OCI-LY3 (cell line): ENCODE measurements around the gene UBAC2.

Experiments used
- H2AFZ ChIP-seq: fragments of 200-600, 300-600 bp; shearing (Covaris generic); 2 replicates; pipeline ENCODE4 v1.6.0; 2014; ENCODE audit warnings: antibody characterized with exemption, low read depth, low read length
- H3K27ac ChIP-seq: fragments of 200-600, 300-600 bp; sonication (generic); 2 replicates; pipeline ENCODE4 v1.5.1; 2014; ENCODE audit warnings: mild to moderate bottlenecking, low read length, moderate library complexity, mixed read lengths
- H3K27me3 ChIP-seq: fragments of 200-600, 300-600 bp; sonication (generic); 2 replicates; pipeline ENCODE4 v1.6.1; 2014; ENCODE audit warnings: low read depth, low read length, mixed read lengths
- H3K36me3 ChIP-seq: fragments of 200-600, 300-600 bp; sonication (generic); replicated peaks from 2 replicates; pipeline ENCODE3; 2014; ENCODE audit warnings: low read depth, low read length, mixed read lengths
- H3K4me1 ChIP-seq: fragments of 300-600, 200-600 bp; sonication (generic); 2 replicates; pipeline ENCODE4 v1.6.1; 2014; ENCODE audit warnings: low read length, mixed read lengths
- H3K4me2 ChIP-seq: fragments of 200-600, 300-600 bp; sonication (generic); 2 replicates; pipeline ENCODE4 v1.6.1; 2014; ENCODE audit warnings: low read length, mixed read lengths
- H3K4me3 ChIP-seq: fragments of 300-600, 200-600 bp; sonication (generic); 2 replicates; pipeline ENCODE4 v1.5.1; 2014; ENCODE audit warnings: antibody characterized with exemption, mild to moderate bottlenecking, low read length, moderate library complexity
- H3K79me2 ChIP-seq: fragments of 300-600, 200-600 bp; shearing (Covaris generic); 2 replicates; pipeline ENCODE4 v1.6.1; 2014; ENCODE audit warnings: mild to moderate bottlenecking, low read length, mixed read lengths
- H3K9ac ChIP-seq: fragments of 300-600, 200-600 bp; shearing (Covaris generic); 2 replicates; pipeline ENCODE4 v1.6.0; 2014; ENCODE audit warnings: mild to moderate bottlenecking, low read length, moderate library complexity
- H3K9me3 ChIP-seq: fragments of 200-600, 300-600 bp; shearing (Covaris generic); 2 replicates; pipeline ENCODE4 v1.6.1; 2014; ENCODE audit warnings: low read length, mixed read lengths; ENCODE audit not compliant: insufficient read depth
- H4K20me1 ChIP-seq: fragments of 200-600, 300-600 bp; sonication (generic); 2 replicates; pipeline ENCODE4 v1.6.1; 2016; ENCODE audit warnings: low read length, mixed read lengths; ENCODE audit not compliant: insufficient read depth
- CTCF ChIP-seq: fragments of 200-600, 300-600 bp; sonication (generic); IDR thresholded peaks from 2 replicates; pipeline ENCODE4 v1.5.1; 2014; ENCODE audit warnings: antibody characterized with exemption, low read length, low read depth
- EZH2phosphoT487 ChIP-seq: fragments of 200-600 bp; shearing (Covaris generic); IDR thresholded peaks from 2 replicates; pipeline ENCODE4 v1.6.1; 2018; ENCODE audit warnings: antibody characterized with exemption, mixed run types, low read depth

UBAC2 gene

GRCh38 chr13:99218545-99218944, 17.9 kb downstream of the UBAC2 start:
- Histone ChIP-seq H2AFZ (no peak overlapping the region), H3K9ac (no peak overlapping the region), H3K4me1 (0 out of 2 replicates have a peak, but pooled peaks cover 4% of the 10 kb centered on the region), H3K27ac (no peak overlapping the region), H3K27me3 (no peaks in the 10 kb centered on the region), H3K4me2 (no peak overlapping the region), H3K79me2 (peaks cover 55% of the 10 kb centered on the region), H3K9me3 (no peaks in the 10 kb centered on the region), H3K4me3 (no peak overlapping the region), H3K36me3 (peaks cover 18% of the 10 kb centered on the region), H4K20me1 (peaks cover 82% of the 10 kb centered on the region)
- TF ChIP-seq CTCF = no peak
- no peak for TF ChIP-seq EZH2phosphoT487

- TF ChIP-seq CTCF (no peak), EZH2phosphoT487 (no peak)
- Histone ChIP-seq H4K20me1 (peaks cover 85% of the 10 kb centered on the region), H3K36me3 (peaks cover 18% of the 10 kb centered on the region), H3K27me3 (no peaks in the 10 kb centered on the region), H3K27ac (no peak overlapping the region), H3K4me1 (0 out of 2 replicates have a peak, but pooled peaks cover 4% of the 10 kb centered on the region), H3K9ac (no peak overlapping the region), H2AFZ (no peak overlapping the region), H3K9me3 (no peaks in the 10 kb centered on the region), H3K4me2 (no peak overlapping the region), H3K79me2 (peaks cover 59% of the 10 kb centered on the region), H3K4me3 (no peak overlapping the region)
Observed at GRCh38 chr13:99218969-99219368, 18.3 kb downstream of the UBAC2 start.

GRCh38 chr13:99220199-99220935, 19.7 kb downstream of the UBAC2 start:
- TF ChIP-seq CTCF (no peak), EZH2phosphoT487 (no peak)
- Histone ChIP-seq H3K9me3 (no peaks in the 10 kb centered on the region), H3K27me3 (no peaks in the 10 kb centered on the region), H3K9ac (no peak overlapping the region), H3K36me3 (peaks cover 18% of the 10 kb centered on the region), H4K20me1 (peaks cover 84% of the 10 kb centered on the region), H3K4me2 (no peak overlapping the region), H3K4me3 (no peak overlapping the region), H3K4me1 (peaks cover 8% of the 10 kb centered on the region), H2AFZ (no peak overlapping the region), H3K79me2 (peaks cover 59% of the 10 kb centered on the region), H3K27ac (no peak overlapping the region)

GRCh38 chr13:99221567-99222239, 21.0 kb downstream of the UBAC2 start:
- H3K4me3 ChIP-seq = no peak overlapping the region
- no peak overlapping the region for H2AFZ ChIP-seq
- peaks cover 88% of the 10 kb centered on the region for H4K20me1 ChIP-seq
- no peaks in the 10 kb centered on the region for H3K27me3 ChIP-seq
- H3K27ac ChIP-seq = no peak overlapping the region
- H3K4me1 ChIP-seq = peaks cover 10% of the 10 kb centered on the region
- no peak for TF ChIP-seq EZH2phosphoT487
- no peak for TF ChIP-seq CTCF
- H3K4me2 ChIP-seq = no peak overlapping the region
- peaks cover 18% of the 10 kb centered on the region for H3K36me3 ChIP-seq
- H3K9me3 ChIP-seq = no peaks in the 10 kb centered on the region
- peaks cover 68% of the 10 kb centered on the region for H3K79me2 ChIP-seq
- no peak overlapping the region for H3K9ac ChIP-seq
